GM20000 (cell line): ENCODE results near the gene LRRC45.

Experiments used
- DNase-seq: peaks from one replicate; pipeline ENCODE4 v3.0.0; 2012; ENCODE audit warnings: low spot score
- CTCF ChIP-seq: IDR thresholded peaks from 2 replicates; pipeline ENCODE4 v1.5.1; 2012; ENCODE audit warnings: mild to moderate bottlenecking, control low read depth; ENCODE audit errors: extremely low read depth, missing control alignments

Gene LRRC45

DNA sequence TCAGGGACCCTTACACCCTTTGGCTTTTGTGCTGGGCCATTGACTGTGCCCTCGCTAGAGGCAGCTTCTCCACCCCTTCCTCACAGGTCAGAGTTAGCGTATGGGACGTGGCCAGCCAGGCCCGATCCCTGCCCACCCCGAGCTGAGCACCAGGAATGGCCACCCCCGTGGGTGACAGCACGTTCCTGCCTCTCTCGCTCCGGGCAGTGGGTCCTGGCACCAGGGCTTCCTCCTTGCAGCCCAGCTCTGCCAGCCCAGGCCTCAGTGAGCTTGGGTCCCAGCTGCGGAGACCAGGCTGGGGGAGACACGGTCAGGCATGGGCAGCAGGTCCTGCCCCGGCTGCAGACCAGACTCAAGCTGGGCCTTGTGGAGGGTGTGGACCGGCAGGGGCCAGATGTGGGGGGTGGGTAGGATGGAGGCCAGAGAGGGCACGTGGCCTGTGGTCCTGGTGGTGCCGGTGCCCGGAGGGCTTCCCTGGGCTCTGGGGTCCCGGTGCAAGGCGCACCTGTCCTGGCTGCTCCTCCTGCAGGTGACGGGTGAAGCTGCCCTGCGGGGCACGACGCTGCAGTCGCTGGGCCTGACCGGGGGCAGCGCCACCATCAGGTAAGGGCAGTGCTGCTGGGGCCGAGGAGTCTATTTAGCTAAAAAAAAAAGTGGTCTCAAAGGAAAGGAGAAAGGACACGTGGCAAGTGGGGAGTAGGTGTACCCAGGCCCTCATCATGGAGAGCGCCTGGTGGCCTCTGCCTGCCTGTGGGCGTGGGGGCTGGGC, 27.5 kb upstream of the LRRC45 start:
- no peak for TF ChIP-seq CTCF
- no peak for DNase-seq

GRCh38 chr17:81996232-81996756, 26.8 kb upstream of the LRRC45 start:
- TF ChIP-seq CTCF: no peak
- no peak for DNase-seq

- no peak for TF ChIP-seq CTCF
- DNase-seq: no peak
Measured at GRCh38 chr17:81996757-81997441, 26.2 kb upstream of the LRRC45 start.

- no peak for DNase-seq
- TF ChIP-seq CTCF: no peak
Measured at GRCh38 chr17:81998212-81998611, 24.9 kb upstream of the LRRC45 start.

GRCh38 chr17:81998691-81999438, 24.2 kb upstream of the LRRC45 start:
- no peak for TF ChIP-seq CTCF
- no peak for DNase-seq

DNA sequence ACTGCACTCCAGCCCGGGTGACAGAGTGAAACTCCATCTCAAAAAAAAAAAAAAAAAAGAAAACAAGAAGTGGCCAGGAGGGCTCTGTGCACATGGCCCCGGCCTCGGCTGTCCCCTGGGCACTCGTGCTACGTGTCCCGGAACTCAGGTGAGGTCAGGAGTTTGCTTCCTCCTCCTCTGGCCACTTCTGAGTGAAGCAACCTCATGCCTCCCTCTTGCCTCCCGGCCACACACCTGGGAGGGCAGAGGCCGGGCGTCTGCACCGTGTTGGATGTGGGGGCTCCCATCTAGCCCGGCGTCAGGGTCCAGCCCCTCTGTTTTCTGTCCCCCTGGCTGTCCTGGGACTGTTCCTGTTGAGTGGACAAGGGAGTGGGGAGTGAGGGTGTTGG, 23.5 kb upstream of the LRRC45 start:
- TF ChIP-seq CTCF: no peak
- no peak for DNase-seq
